Measurements from ENCODE around the gene ANO2.
A peak's percentile ranks its signal among the peaks of the same experiment; 100 is the strongest.

Gene ANO2

DNA sequence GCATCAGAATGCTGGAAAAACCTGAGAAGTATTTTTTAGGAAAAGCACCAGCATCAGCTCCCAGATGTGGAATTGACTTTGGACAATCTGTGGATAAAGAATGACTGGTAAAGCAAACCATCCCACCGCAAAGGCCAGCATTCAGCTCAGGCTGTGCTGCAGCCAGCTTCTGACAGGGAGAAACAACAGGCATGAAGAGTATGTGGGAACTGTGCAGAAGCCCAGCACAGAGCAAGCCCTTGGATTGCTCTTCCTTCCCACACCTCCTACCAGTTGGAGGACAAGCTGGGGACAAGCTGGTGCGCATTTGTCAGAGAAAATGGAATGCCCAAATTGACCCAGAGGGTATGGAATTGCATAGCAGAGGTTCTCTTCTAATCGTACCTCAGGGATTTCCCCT is 228.1 kb downstream of the ANO2 start:
- TF ChIP-seq, protein P1, sequence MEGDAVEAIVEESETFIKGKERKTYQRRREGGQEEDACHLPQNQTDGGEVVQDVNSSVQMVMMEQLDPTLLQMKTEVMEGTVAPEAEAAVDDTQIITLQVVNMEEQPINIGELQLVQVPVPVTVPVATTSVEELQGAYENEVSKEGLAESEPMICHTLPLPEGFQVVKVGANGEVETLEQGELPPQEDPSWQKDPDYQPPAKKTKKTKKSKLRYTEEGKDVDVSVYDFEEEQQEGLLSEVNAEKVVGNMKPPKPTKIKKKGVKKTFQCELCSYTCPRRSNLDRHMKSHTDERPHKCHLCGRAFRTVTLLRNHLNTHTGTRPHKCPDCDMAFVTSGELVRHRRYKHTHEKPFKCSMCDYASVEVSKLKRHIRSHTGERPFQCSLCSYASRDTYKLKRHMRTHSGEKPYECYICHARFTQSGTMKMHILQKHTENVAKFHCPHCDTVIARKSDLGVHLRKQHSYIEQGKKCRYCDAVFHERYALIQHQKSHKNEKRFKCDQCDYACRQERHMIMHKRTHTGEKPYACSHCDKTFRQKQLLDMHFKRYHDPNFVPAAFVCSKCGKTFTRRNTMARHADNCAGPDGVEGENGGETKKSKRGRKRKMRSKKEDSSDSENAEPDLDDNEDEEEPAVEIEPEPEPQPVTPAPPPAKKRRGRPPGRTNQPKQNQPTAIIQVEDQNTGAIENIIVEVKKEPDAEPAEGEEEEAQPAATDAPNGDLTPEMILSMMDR (IDR thresholded peaks at IDR 0.05; ENCODE audit: control insufficient read depth, insufficient read depth, low read depth, low read length, missing control alignments), result no peak
- H3K4me3 ChIP-seq (ENCODE audit: control insufficient read depth, low read depth, low read length), result no peak overlapping the region
- DNase-seq (ENCODE audit: low read depth), result no peak

DNA sequence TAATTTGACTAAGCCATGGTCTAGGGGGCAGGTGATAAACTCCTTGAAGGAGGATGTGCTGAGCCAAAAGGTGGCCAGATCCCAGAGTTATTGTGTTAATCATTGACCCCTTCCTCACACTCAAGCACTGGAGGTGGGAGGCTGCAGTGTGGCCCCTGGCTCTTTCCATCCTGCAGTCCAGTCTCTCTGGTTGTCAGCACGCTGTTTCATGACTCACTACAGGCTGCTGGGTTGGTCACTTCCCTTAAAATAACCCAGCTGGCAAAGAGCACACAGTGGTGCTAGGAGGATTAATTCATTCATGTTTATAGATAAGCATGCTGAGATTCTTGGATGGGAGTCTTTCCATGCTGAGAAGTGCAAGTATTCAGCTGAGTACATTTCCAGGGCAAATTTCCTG is 228.9 kb downstream of the ANO2 start:
- TF ChIP-seq, protein P1 (IDR thresholded peaks at IDR 0.05; ENCODE audit: control insufficient read depth, insufficient read depth, low read depth, low read length, missing control alignments), result no peak
- no peak overlapping the region for H3K4me3 ChIP-seq (ENCODE audit: control insufficient read depth, low read depth, low read length)
- peak; percentile 16 for DNase-seq (ENCODE audit: low read depth)

DNA sequence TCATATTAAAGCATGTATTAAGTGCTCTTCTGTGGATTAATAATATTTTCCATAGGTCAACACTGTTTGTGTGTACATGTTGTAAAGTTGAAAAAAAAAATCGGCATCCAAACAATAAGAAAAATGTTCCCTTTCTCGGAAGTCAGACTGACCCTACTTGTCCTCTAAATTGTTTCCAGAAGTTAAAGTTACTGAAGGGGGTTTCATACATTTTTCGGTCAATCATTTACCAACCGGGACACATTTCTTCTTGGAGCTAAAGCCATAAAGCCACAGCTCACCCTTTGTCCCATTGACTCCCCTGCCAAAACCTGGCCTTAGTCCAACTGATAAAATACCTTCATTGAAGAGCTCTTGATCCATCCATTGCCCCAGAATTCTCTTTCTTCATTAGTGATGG is 230.0 kb downstream of the ANO2 start:
- no peak for DNase-seq (ENCODE audit: low read depth)
- no peak overlapping the region for H3K4me3 ChIP-seq (ENCODE audit: control insufficient read depth, low read depth, low read length)
- TF ChIP-seq, protein P1 (IDR thresholded peaks at IDR 0.05; ENCODE audit: control insufficient read depth, insufficient read depth, low read depth, low read length, missing control alignments), result no peak

DNA sequence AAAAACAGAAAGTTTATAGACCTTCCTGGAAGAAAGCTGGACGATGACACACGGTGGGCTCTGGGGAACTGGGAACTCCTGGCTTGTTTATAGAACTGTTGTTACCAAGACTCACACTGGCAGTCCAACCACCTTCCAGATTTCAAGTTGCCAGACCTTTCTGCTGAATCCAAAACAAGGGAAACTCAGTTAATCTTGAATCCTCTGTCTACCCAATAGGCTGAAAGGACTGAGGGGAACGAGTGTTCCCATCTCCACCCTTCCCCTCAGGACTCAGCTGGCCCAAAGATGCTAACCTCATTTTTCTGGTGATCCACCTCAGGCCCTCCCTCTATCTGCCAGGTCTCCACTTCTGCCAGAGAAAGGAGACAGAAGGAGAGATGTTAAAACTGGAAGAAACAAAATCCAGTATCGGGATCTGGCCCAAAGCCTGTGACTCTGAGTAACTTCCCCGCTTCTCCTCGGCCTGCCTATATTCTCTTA is 231.4 kb downstream of the ANO2 start:
- TF ChIP-seq, protein P1 (IDR thresholded peaks at IDR 0.05; ENCODE audit: control insufficient read depth, insufficient read depth, low read depth, low read length, missing control alignments), result no peak
- DNase-seq (ENCODE audit: low read depth), result no peak
- H3K4me3 ChIP-seq (ENCODE audit: control insufficient read depth, low read depth, low read length), result no peak overlapping the region

DNA sequence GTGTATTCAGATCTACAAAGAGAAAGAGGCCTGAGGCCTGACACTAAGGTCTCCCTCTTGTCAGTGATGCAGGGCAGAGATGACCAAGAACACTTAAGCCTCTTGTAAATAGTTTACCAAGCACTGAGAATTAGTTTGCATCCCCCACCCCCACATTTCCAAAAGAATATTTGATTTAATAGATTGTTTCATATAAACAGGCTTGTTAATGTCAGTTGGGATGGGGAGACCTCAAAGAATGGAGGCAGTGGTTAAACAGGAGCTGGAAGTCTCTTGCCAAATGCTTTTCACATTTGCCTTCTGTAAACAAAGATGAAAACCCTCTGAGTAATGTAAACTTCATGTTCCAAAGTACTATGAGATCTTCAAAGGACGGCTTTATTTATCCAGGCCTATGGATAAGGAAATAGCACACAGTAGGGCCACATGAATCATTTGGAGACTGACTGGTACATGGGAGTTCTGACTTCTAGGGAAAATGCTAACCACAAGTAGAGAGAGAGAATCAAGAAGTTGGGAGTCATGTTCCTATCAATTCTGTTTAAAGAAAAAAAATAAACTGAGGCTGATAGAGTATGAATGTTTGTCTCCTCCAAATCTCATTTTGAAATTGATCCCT is 234.7 kb downstream of the ANO2 start:
- TF ChIP-seq, protein P1 (IDR thresholded peaks at IDR 0.05; ENCODE audit: control insufficient read depth, insufficient read depth, low read depth, low read length, missing control alignments), result no peak
- no peak for DNase-seq (ENCODE audit: low read depth)
- H3K4me3 ChIP-seq (ENCODE audit: control insufficient read depth, low read depth, low read length), result no peak overlapping the region

DNA sequence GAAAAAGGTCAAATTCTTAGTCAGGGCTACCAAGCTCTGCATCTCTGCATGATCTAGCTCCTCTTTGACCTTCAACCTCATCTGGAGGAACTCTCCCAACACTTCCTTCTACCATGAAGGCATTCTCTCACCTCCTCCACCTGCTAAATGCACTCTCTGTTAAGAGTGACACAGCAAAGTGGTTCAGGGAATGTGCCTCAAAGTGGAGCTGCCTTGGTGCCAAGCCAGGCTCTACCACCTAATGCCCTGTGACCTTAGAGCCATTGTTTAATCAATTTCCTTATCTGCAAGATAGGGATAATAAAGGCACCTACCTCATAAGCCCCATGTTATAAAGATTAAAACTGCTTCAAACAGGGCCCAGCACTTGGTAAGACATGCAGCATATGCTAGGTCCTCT is 236.7 kb downstream of the ANO2 start:
- TF ChIP-seq, protein P1 (IDR thresholded peaks at IDR 0.05; ENCODE audit: control insufficient read depth, insufficient read depth, low read depth, low read length, missing control alignments), result no peak
- no peak for DNase-seq (ENCODE audit: low read depth)
- no peak overlapping the region for H3K4me3 ChIP-seq (ENCODE audit: control insufficient read depth, low read depth, low read length)
